Ovary (tissue), 9 donors: ENCODE measurements around the gene ZNF423. TPM values are rescaled to one million over a fixed set of nuclear protein-coding genes. Genes with fewer than 3 reads are reported as not detected.

Source experiments
- DNase-seq, 5 donors: peaks; one replicate each; pipeline ENCODE4 v3.0.0-alpha.2; 2019 to 2020
- H3K27ac ChIP-seq, 2 donors: fragments of 200-600 bp; one replicate each; pipeline versions ENCODE4 v1.5.1 to v1.8.0; 2019 to 2022
- H3K27me3 ChIP-seq: fragments of 200-600 bp; one replicate; pipeline ENCODE4 v1.8.0; 2022
- H3K36me3 ChIP-seq: fragments of 200-600 bp; sonication (generic); one replicate; pipeline ENCODE4 v1.5.1; 2019
- H3K4me1 ChIP-seq: one replicate; pipeline ENCODE4 v1.8.1; 2013; ENCODE audit warnings: mild to moderate bottlenecking, moderate library complexity; ENCODE audit not compliant: insufficient read depth
- H3K4me3 ChIP-seq: fragments of 200-600 bp; sonication (generic); one replicate; pipeline ENCODE4 v1.5.1; 2017
- H3K9me3 ChIP-seq, 2 donors: fragments of 200-600 bp in 1 of 2; sonication (generic) in 1 of 2; one replicate each; pipeline versions ENCODE4 v1.5.1 to v1.8.1; 2013 to 2019; ENCODE audit warnings: mild to moderate bottlenecking in 1 of 2, moderate library complexity in 1 of 2
- EP300 ChIP-seq: sonication (generic); formaldehyde crosslinking; IDR thresholded peaks from one replicate; pipeline ENCODE4 v1.6.1; 2017; ENCODE audit warnings: antibody characterized with exemption
- POLR2A ChIP-seq: fragments of 450-650 bp; IDR thresholded peaks from one replicate; pipeline ENCODE4 v1.6.1; 2017; ENCODE audit warnings: antibody characterized with exemption, mild to moderate bottlenecking, moderate library complexity
- WGBS, 3 donors: extraction: QIAGEN DNeasy Blood & Tissue Kit in 1 of 3; methylation state at CpG; one replicate each; pipeline versions ENCODE4 v1.1.5 to v1.1.7; 2013 to 2017; 5-methylcytosine and 5-hydroxymethylcytosine counted together
- intact Hi-C, 4 donors: fragments of 100-400 bp; cut with DNase I; formaldehyde crosslinking; loops; one replicate each; pipeline versions ENCODE4 v1.11.0 to v1.15.1; 2022 to 2023
- polyA plus RNA-seq, 2 donors: library from polyadenylated mRNA; stranded (reverse); fragments of 200-250 nt in 1 of 2; fragments of 350-450 nt in 1 of 2; fragmentation: Illumina TruSeq in 1 of 2; extraction: RNeasy Lipid Tissue Mini Kit (QIAGEN cat#74804) in 1 of 2; gene quantifications; one replicate each; pipeline ENCODE4 v1.2.3, GENCODE V29; 2013 to 2014
- total RNA-seq, 7 donors: library from RNA; depleted of rRNA in 2 of 7; stranded (reverse); fragments of >200 nt in 2 of 7; fragmentation: NEBNext Ultra II Directional in 3 of 7; extraction: Animal tissue kit (Norgen Biotek cat#: 25700) in 3 of 7; gene quantifications; one replicate each; pipeline versions ENCODE4 v1.1.0 to v1.2.4, GENCODE V29; 2016 to 2023
- TF ChIP-seq, protein P1 (sequence below), 3 donors: fragments of 450-650 bp in 2 of 3; fragments of 200-600 bp in 1 of 3; IDR thresholded peaks; one replicate each; pipeline versions ENCODE4 v1.5.1 to v1.8.0; 2016 to 2022; ENCODE audit warnings: antibody characterized with exemption in 3 of 3, mild to moderate bottlenecking in 1 of 3
- donor health status: DM: no; HTN: no; CAD: no; lungs with moderate emphysema.
- donor health status: DM: no; HTN: no; CAD: no.
- donor health status: Bipolar disorder and iron deficiency.
- donor health status: DM: yes; HTN: yes; CAD: no.
- donor health status: DM: no; HTN: no; CAD: no.
- donor health status: DM: yes; HTN: yes; CAD: no.

ZNF423 gene
- total and polyA plus RNA-seq, 9 donors: 3.3 to 40.3 (median 12.4) TPM

DNA sequence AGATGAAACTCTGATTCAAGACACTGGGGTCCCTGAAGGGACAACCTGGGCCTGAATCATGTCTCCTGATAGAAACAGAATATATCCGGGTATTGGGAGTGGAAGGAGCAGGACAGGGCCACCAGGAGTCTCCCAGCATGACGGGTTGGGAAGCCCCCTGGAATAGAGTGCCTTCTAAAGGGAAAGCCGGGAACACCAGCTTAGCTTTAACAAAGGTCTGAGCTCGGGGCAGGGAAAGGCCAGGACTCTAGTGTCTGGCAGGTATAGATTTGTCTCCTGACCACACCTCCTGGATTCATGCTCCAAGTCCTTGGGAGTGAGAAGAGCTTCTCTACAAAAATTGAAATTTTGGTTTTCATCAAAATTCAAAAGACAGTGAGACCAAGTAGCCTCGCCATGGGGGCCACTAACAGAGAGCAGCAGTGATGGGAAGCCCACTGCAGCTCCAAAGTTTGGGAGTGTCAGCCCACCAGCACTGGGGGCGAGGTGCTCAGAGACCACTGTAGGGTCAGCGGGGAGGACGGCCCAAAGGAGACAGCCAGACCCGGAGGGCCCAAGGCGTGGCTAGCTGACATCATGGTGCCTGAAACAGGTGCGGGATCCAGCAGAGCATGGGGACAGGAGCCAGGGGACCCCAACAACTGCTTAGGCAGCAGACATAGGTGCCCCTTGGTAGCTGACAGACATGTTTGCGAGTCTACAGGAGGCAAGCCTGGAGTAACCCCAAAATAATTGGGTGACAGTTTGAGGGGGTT, 401.3 kb downstream of the ZNF423 start:
- Histone ChIP-seq H3K4me3 (no peak overlapping the region), H3K27me3 (no peaks in the 10 kb centered on the region), H3K36me3 (no peaks in the 10 kb centered on the region), H3K4me1 (no peaks in the 10 kb centered on the region), H3K27ac (no peak overlapping the region), H3K9me3 (no peaks in the 10 kb centered on the region)
- TF ChIP-seq, protein P1, sequence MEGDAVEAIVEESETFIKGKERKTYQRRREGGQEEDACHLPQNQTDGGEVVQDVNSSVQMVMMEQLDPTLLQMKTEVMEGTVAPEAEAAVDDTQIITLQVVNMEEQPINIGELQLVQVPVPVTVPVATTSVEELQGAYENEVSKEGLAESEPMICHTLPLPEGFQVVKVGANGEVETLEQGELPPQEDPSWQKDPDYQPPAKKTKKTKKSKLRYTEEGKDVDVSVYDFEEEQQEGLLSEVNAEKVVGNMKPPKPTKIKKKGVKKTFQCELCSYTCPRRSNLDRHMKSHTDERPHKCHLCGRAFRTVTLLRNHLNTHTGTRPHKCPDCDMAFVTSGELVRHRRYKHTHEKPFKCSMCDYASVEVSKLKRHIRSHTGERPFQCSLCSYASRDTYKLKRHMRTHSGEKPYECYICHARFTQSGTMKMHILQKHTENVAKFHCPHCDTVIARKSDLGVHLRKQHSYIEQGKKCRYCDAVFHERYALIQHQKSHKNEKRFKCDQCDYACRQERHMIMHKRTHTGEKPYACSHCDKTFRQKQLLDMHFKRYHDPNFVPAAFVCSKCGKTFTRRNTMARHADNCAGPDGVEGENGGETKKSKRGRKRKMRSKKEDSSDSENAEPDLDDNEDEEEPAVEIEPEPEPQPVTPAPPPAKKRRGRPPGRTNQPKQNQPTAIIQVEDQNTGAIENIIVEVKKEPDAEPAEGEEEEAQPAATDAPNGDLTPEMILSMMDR (IDR thresholded peaks at IDR 0.05): no peak
- TF ChIP-seq EP300 (no peak), POLR2A (no peak)
- intact Hi-C loops: no loop called here
- no peak for DNase-seq
- 89 to 91% (median 91%) methylated on average over 12 of the region's 12 CpGs for WGBS, 3 donors

DNA sequence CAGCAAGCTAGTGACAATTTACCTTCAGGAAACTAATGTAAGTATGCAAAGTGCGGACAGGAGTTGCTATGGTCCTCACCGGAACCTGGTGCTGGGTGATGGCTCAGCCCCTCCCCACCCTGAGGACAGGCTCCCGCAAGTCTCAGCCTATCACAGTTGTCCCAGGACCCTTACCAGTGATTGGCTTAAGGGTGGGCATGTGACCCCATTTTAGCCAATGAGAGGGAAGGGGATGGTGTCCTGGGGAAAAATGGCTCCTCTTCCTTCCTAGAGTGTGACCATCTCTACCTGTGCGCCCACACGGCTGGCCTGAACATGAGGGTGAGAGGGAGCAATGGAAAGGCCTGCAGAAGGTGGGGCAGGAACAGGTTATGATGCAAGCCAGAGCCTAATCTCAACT, 401.9 kb downstream of the ZNF423 start:
- no peaks in the 10 kb centered on the region for H3K27me3 ChIP-seq
- intact Hi-C loops: no loop called here
- WGBS, 3 donors: 94 to 98% (median 96%) methylated on average over 5 of the region's 5 CpGs
- DNase-seq: no peak
- H3K9me3 ChIP-seq: no peaks in the 10 kb centered on the region
- H3K4me3 ChIP-seq: no peak overlapping the region
- TF ChIP-seq, protein P1 (IDR thresholded peaks at IDR 0.05): no peak
- TF ChIP-seq POLR2A: no peak
- no peak for TF ChIP-seq EP300
- H3K36me3 ChIP-seq: no peaks in the 10 kb centered on the region
- no peaks in the 10 kb centered on the region for H3K4me1 ChIP-seq
- no peak overlapping the region for H3K27ac ChIP-seq

DNA sequence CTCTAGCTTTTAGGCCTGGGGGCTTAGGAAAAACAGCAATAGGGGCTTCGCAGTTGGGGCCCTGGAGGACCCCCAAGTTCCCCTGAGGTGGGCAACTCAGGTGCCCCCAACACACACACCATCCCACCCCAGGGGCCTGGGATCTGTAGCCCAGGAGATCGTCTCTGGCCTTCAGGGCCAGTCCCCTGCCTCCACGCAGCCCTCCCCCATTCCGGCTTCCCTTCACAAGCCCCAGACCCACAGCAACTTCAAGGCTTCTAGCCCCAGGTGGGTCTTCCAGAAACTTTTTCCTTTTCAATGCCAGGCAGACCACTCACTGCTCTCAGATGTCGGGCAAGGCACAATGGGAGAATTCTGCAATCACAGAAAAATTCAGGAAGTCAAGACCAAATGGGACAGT, 402.9 kb downstream of the ZNF423 start:
- no peak for DNase-seq
- H3K36me3 ChIP-seq: no peaks in the 10 kb centered on the region
- no peaks in the 10 kb centered on the region for H3K4me1 ChIP-seq
- TF ChIP-seq EP300 (no peak), POLR2A (no peak)
- TF ChIP-seq, protein P1 (IDR thresholded peaks at IDR 0.05): no peak
- no peak overlapping the region for H3K27ac ChIP-seq
- no peaks in the 10 kb centered on the region for H3K27me3 ChIP-seq
- intact Hi-C loops: no loop called here
- H3K4me3 ChIP-seq: no peak overlapping the region
- 92 to 93% (median 92%) methylated on average over 5 of the region's 5 CpGs for WGBS, 3 donors
- H3K9me3 ChIP-seq: no peaks in the 10 kb centered on the region

DNA sequence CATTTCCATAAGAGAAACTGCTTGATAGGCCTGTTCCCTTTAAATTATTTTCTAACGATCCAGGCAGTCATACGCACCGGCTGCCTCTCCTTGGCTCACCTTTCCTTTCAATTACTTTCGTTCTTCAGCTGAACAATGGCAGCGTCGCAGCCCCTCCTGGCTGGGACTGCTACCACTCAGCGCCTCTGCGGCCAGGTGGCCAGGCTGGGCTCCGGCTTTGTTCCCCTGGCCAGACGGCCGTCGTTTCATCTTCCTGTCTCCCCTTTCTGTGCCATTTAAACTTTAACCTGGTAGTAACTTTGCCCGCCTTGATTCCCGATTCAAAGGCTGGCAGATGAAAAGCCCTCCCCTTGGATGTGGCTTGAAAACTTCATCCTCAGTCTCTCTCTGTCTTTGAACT, 403.3 kb downstream of the ZNF423 start:
- 40 to 47% (median 43%) methylated on average over 14 of the region's 14 CpGs for WGBS, 3 donors
- H3K4me1 ChIP-seq: no peaks in the 10 kb centered on the region
- no peak for DNase-seq
- no peak overlapping the region for H3K4me3 ChIP-seq
- no peak overlapping the region for H3K27ac ChIP-seq
- no peaks in the 10 kb centered on the region for H3K9me3 ChIP-seq
- intact Hi-C loops: no loop called here
- TF ChIP-seq POLR2A (no peak), EP300 (no peak)
- TF ChIP-seq, protein P1 (IDR thresholded peaks at IDR 0.05): no peak
- H3K27me3 ChIP-seq: no peaks in the 10 kb centered on the region
- no peaks in the 10 kb centered on the region for H3K36me3 ChIP-seq
